ENCODE results near the gene PPP1R1A.

The PPP1R1A gene

GRCh38 chr12:54588110-54588889 is at the start of gene PPP1R1A:
TSS of gene PPP1R1A (minus strand) at chr12:54588659. CDS start at chr12:54588488, 171 bp downstream.
- no peak for DNase-seq

GRCh38 chr12:54634795-54635194 is 46.3 kb upstream of the PPP1R1A start, which contains the start of gene LACRT:
TSS of gene LACRT (minus strand) at chr12:54634895. CDS start at chr12:54634841, 54 bp downstream.
- no peak for DNase-seq

- no peak for DNase-seq
Observed at GRCh38 chr12:54631988-54632728, 43.7 kb upstream of the PPP1R1A start.

- no peak for DNase-seq
Observed at GRCh38 chr12:54631551-54631950, 43.1 kb upstream of the PPP1R1A start.

- no peak for DNase-seq
Observed at GRCh38 chr12:54629925-54630324, 41.5 kb upstream of the PPP1R1A start.

GRCh38 chr12:54628186-54628846 is 39.9 kb upstream of the PPP1R1A start:
- no peak for DNase-seq

GRCh38 chr12:54627304-54627703 is 38.8 kb upstream of the PPP1R1A start:
- no peak for DNase-seq

- DNase-seq = peak; percentile 4
Observed at GRCh38 chr12:54625598-54625997, 37.1 kb upstream of the PPP1R1A start.

GRCh38 chr12:54624315-54625279 is 36.1 kb upstream of the PPP1R1A start:
- DNase-seq = no peak

- DNase-seq = peak; percentile 33
Observed at GRCh38 chr12:54622463-54623183, 34.2 kb upstream of the PPP1R1A start.

- DNase-seq = peak; percentile 97
Observed at GRCh38 chr12:54616933-54617680, 28.6 kb upstream of the PPP1R1A start.

GRCh38 chr12:54612225-54612750 is 23.8 kb upstream of the PPP1R1A start:
- DNase-seq = no peak

GRCh38 chr12:54611715-54612149 is 23.3 kb upstream of the PPP1R1A start:
- DNase-seq = no peak

- DNase-seq = no peak
Observed at GRCh38 chr12:54608769-54609168, 20.3 kb upstream of the PPP1R1A start.

- no peak for DNase-seq
Observed at GRCh38 chr12:54608156-54608555, 19.7 kb upstream of the PPP1R1A start.

- no peak for DNase-seq
Observed at GRCh38 chr12:54606556-54606955, 18.1 kb upstream of the PPP1R1A start.

GRCh38 chr12:54605138-54605970 is 16.9 kb upstream of the PPP1R1A start:
- DNase-seq = peak; percentile 13

- DNase-seq = no peak
Observed at GRCh38 chr12:54604436-54604835, 16.0 kb upstream of the PPP1R1A start.

GRCh38 chr12:54603872-54604271 is 15.4 kb upstream of the PPP1R1A start:
- DNase-seq = no peak
